ENCODE measurements around the gene NDUFC2.

- TF ChIP-seq CTCF (IDR thresholded peaks at IDR 0.05) (no peak), POLR2A (IDR thresholded peaks at IDR 0.05) (no peak)
Observed at GRCh38 chr11:78031629-78032028, 48.0 kb downstream of the NDUFC2 start.
